Stimulated activated CD4-positive, alpha-beta T cell treated with anti-CD3 and anti-CD28 coated beads, TNF-alpha, amount 100 ng/mL, for 1 hour (primary cell): ENCODE results near the gene KMT2C.

Source experiments
- DNase-seq, 3 donors: peaks; one replicate each; pipeline ENCODE4 v3.0.0-alpha.2; 2020; ENCODE audit warnings: low read depth in 3 of 3, low spot score in 1 of 3

The KMT2C gene

GRCh38 chr7:152117356-152117755 lies 318.4 kb downstream of the KMT2C start:
- no peak for DNase-seq

GRCh38 chr7:152115021-152115718 lies 320.6 kb downstream of the KMT2C start:
- no peak for DNase-seq

GRCh38 chr7:152112829-152113228 lies 323.0 kb downstream of the KMT2C start:
- DNase-seq, result no peak

- no peak for DNase-seq
Observed at GRCh38 chr7:152108359-152108758, 327.4 kb downstream of the KMT2C start.

GRCh38 chr7:152107945-152108344 lies 327.9 kb downstream of the KMT2C start:
- DNase-seq, result no peak

- no peak for DNase-seq
Observed at GRCh38 chr7:152106990-152107389, 328.8 kb downstream of the KMT2C start.

- DNase-seq, result no peak
Observed at GRCh38 chr7:152105205-152105604, 330.6 kb downstream of the KMT2C start.

GRCh38 chr7:152103691-152104090 lies 332.1 kb downstream of the KMT2C start:
- DNase-seq, result no peak

GRCh38 chr7:152103066-152103465 lies 332.7 kb downstream of the KMT2C start:
- DNase-seq, result no peak

GRCh38 chr7:152097330-152097729 lies 338.5 kb downstream of the KMT2C start:
- DNase-seq, result no peak

- no peak for DNase-seq
Observed at GRCh38 chr7:152095771-152096170, 340.0 kb downstream of the KMT2C start.

GRCh38 chr7:152093717-152094116 lies 342.1 kb downstream of the KMT2C start:
- no peak for DNase-seq

- no peak for DNase-seq
Observed at GRCh38 chr7:152090747-152091146, 345.1 kb downstream of the KMT2C start.

GRCh38 chr7:152089183-152089582 lies 346.6 kb downstream of the KMT2C start:
- DNase-seq, result no peak

- DNase-seq, result no peak
Observed at GRCh38 chr7:152086513-152086912, 349.3 kb downstream of the KMT2C start.

GRCh38 chr7:152085131-152085530 lies 350.7 kb downstream of the KMT2C start:
- DNase-seq, result no peak
